Ectodermal cell (in vitro differentiated cells): ENCODE results near the gene RAB8B.

Experiments
- H3K27ac ChIP-seq: 2 replicates; pipeline ENCODE4 v1.7.0; 2013; ENCODE audit warnings: mild to moderate bottlenecking, low read depth, low read length; ENCODE audit not compliant: insufficient read depth, poor library complexity, severe bottlenecking
- H3K27me3 ChIP-seq: 2 replicates; pipeline ENCODE4 v1.7.0; 2013; ENCODE audit warnings: mild to moderate bottlenecking, low read length; ENCODE audit not compliant: insufficient read depth, control insufficient read depth, poor library complexity, severe bottlenecking
- H3K36me3 ChIP-seq: one replicate; pipeline ENCODE4 v1.7.0; 2013; ENCODE audit warnings: low read length; ENCODE audit not compliant: control insufficient read depth, insufficient read depth
- H3K4me1 ChIP-seq: one replicate; pipeline ENCODE4 v1.7.0; 2013; ENCODE audit warnings: low read length; ENCODE audit not compliant: control insufficient read depth, insufficient read depth
- H3K4me3 ChIP-seq: 2 replicates; pipeline ENCODE4 v1.7.0; 2013; ENCODE audit warnings: low read depth, low read length, control low read depth; ENCODE audit not compliant: insufficient read depth
- H3K9me3 ChIP-seq: 2 replicates; pipeline ENCODE4 v1.7.0; 2013; ENCODE audit warnings: mild to moderate bottlenecking, low read length, moderate library complexity; ENCODE audit not compliant: control insufficient read depth
- WGBS, 2 experiments: methylation state at CpG; one replicate each; pipeline ENCODE4 v1.1.7; 2013; ENCODE audit warnings: missing lambda C conversion rate in 2 of 2; 5-methylcytosine and 5-hydroxymethylcytosine counted together

RAB8B gene

DNA sequence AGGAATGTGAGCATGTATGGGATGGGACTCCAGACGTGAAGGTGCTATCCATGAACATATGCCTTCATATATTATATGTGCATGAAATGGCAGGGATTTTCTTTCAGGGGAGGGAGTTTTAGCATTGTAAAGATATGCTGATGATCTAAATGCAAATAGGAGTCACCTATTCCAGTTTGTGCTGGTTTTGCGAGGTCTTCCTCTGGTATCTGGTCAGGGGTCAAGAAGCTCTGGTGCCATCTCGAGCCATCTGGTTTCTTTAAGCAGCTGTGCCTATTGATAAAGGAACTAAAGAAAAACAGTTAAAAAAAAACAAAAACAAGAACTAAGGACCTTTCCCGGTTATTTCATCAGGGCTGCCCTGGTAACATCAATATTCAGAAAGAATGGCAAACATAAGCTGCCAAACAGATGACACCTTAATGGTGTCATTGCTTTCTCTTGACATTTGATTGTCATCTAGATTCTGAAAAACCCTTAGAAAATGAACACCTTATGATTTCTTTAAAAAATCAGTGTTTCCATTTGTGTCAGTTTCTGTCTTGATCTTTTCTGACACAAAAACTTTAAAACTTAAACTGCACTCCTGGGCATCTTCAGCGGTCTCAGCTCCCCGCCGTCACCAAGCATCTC lies 110.7 kb downstream of the RAB8B start:
- H3K27me3 ChIP-seq, result no peaks in the 10 kb centered on the region
- 94 to 96% methylated on average over 7 of the region's 7 CpGs for WGBS, 2 experiments
- H3K27ac ChIP-seq, result no peak overlapping the region
- no peaks in the 10 kb centered on the region for H3K9me3 ChIP-seq
- no peaks in the 10 kb centered on the region for H3K4me1 ChIP-seq
- H3K36me3 ChIP-seq, result no peaks in the 10 kb centered on the region
- no peak overlapping the region for H3K4me3 ChIP-seq

DNA sequence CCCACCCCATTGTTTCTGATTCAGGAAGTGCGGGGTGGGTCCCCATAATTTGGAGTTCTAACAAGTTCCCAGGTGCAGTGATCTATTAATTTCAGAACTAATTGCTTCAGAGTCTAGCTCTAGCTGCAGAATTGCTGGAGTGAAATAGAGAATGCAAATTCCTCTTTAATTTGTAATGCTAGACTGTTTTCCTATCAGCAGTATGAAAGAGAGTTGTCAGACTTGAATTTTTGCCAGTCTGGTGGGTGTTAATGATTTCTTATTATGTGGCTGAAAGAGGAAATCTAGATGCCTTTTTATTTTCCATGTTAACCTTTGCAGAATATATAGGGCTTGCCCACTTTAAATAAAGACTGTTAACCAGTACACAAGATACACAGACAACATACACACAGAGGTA lies 111.7 kb downstream of the RAB8B start:
- Histone ChIP-seq H3K9me3 (no peaks in the 10 kb centered on the region), H3K36me3 (no peaks in the 10 kb centered on the region), H3K27me3 (no peaks in the 10 kb centered on the region), H3K4me1 (no peaks in the 10 kb centered on the region), H3K27ac (no peak overlapping the region), H3K4me3 (no peak overlapping the region)
- 94 to 100% methylated on average over 1 of the region's 1 CpG for WGBS, 2 experiments

DNA sequence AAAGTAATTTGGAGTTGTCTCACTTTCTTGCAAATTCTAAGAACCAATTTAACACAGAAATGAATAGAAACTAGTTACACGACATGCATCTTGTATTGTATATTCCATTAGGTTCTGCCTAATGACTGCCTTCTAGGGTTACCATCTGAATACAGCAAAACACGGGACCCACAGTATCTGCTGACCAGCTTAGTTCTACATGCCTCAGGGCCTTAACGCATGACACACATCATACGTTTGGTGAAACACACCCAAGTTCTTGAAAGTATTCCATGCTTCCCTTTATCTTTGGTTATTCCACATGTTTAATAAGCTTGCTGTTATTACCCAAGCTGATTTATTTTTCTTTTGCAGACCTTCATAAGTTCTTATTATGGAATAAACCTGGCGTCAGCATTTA lies 115.9 kb downstream of the RAB8B start:
- 94 to 95% methylated on average over 5 of the region's 5 CpGs for whole genome bisulfite sequencing, 2 experiments
- Histone ChIP-seq H3K9me3 (no peaks in the 10 kb centered on the region), H3K4me3 (no peak overlapping the region), H3K36me3 (no peaks in the 10 kb centered on the region), H3K4me1 (no peaks in the 10 kb centered on the region), H3K27ac (no peak overlapping the region), H3K27me3 (no peaks in the 10 kb centered on the region)

DNA sequence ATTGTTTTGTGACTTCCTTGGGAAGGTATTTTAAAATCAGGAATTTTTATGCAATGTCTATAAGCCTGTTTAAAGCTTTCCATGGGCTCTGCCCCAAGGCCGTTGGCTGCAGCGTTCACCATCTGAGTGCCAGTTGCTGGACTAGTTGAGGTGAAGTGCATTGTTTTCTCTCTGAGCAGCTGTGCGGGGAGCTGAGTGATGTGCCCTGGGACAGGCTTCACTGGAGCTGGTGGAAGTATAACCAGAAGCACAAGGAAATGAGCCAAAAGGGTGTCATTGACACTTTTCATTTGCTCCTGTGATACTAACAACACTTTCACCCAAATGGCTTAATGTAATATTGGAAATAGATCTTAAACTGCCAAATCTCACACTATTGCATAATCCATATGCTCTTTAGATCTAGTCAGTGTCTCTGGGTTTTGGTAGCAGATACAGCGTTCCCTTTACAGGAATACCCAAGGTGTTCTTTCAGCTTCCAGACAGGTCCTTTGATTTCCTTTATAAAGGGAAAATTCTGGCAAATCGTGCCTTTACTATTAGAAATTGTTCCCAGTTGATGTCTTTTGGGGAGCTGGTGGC lies 117.2 kb downstream of the RAB8B start:
- Histone ChIP-seq H3K36me3 (no peaks in the 10 kb centered on the region), H3K4me1 (no peaks in the 10 kb centered on the region), H3K27me3 (no peaks in the 10 kb centered on the region), H3K27ac (no peak overlapping the region), H3K9me3 (no peaks in the 10 kb centered on the region), H3K4me3 (no peak overlapping the region)
- 93 to 94% methylated on average over 5 of the region's 5 CpGs for WGBS, 2 experiments

DNA sequence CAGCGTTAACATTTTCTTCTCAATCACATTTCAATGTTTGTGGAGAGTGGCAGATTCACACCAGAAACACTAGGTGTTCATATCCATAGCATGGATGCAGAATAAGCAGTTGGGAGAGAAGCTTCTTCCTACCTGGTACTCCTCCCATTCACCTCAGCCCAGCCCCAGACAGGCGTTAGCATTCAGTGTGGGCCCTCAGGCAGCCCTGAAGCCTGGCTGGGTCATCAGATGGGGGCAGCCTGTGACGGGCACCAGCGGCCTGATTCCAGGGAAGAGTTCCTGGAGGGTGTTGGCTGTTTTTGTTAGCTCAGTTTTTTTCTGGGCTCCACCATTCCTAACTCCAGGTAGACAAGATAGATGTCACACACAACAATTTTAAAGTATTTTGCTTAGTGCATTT lies 119.1 kb downstream of the RAB8B start:
- WGBS, 2 experiments, result 74 to 75% methylated on average over 4 of the region's 4 CpGs
- Histone ChIP-seq H3K36me3 (no peaks in the 10 kb centered on the region), H3K4me3 (no peak overlapping the region), H3K27me3 (no peaks in the 10 kb centered on the region), H3K4me1 (no peaks in the 10 kb centered on the region), H3K9me3 (no peaks in the 10 kb centered on the region), H3K27ac (no peak overlapping the region)

DNA sequence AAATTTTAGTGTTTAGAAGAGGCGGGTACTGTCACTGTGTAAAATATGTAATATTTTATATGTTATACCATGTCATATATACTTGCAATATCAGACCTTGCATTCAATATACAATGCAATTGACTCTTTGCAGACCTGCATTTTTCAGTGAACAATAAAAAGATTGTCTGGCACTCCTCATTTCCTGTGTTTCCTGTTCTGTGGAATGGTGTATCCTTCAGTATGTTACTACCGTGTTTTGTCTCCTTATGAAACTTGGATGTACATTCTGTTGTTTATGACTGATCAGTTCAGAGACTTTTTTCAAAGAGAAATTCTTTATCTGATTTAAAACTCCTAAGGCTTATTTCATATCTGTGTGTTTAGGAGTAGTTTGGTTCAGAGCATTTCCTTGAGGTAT lies 119.5 kb downstream of the RAB8B start:
- no peaks in the 10 kb centered on the region for H3K9me3 ChIP-seq
- no peak overlapping the region for H3K4me3 ChIP-seq
- WGBS, 2 experiments, result 94 to 100% methylated on average over 1 of the region's 2 CpGs
- no peaks in the 10 kb centered on the region for H3K36me3 ChIP-seq
- no peak overlapping the region for H3K27ac ChIP-seq
- H3K4me1 ChIP-seq, result no peaks in the 10 kb centered on the region
- H3K27me3 ChIP-seq, result no peaks in the 10 kb centered on the region

DNA sequence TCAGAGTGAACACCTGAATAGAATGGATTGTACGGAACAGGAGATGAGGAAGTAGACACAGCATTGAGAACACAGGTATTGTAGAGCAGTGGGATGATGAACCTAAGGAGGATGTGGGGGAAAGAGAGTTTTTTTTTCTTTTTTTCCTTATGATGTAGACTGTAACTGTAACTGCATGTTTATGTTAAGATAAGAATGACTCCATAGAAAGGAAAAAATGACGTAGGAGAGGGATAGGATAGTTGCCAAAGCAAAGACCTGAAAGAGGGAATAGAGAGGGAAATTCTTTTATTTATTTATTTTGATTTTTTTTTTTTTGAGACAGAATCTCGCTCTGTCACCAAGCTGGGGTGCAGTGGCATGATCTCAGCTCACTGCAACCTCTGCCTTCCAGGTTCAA lies 121.2 kb downstream of the RAB8B start:
- 96 to 97% methylated on average over 3 of the region's 3 CpGs for WGBS, 2 experiments
- H3K4me1 ChIP-seq, result no peaks in the 10 kb centered on the region
- H3K27ac ChIP-seq, result no peak overlapping the region
- H3K36me3 ChIP-seq, result no peaks in the 10 kb centered on the region
- no peaks in the 10 kb centered on the region for H3K27me3 ChIP-seq
- H3K4me3 ChIP-seq, result no peak overlapping the region
- H3K9me3 ChIP-seq, result no peaks in the 10 kb centered on the region

DNA sequence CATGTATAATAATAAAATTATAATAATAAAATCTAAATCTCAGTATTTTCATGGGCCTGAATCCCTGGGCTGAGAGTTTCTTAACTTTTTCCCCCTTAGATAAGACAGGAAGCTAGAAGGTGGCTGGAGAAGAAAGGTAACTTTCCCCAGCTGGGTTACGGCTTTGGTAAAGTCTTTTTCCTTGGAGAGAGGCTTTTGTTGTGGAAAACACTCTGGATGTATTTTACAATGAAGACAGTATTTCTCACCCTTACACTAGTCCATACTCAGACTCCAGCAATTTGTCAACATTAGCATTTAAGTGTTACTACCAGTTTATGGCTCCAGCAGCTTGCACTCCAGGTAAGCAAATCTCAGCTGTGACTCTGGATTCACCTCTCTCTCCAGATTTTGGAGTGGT lies 122.9 kb downstream of the RAB8B start:
- Histone ChIP-seq H3K27me3 (no peaks in the 10 kb centered on the region), H3K36me3 (no peaks in the 10 kb centered on the region), H3K4me3 (no peak overlapping the region), H3K27ac (no peak overlapping the region), H3K4me1 (no peaks in the 10 kb centered on the region), H3K9me3 (no peaks in the 10 kb centered on the region)
- WGBS, 2 experiments, result 100% methylated on average over 1 of the region's 1 CpG; no CpG with 5 or more reads in 1 of the 2 experiments

DNA sequence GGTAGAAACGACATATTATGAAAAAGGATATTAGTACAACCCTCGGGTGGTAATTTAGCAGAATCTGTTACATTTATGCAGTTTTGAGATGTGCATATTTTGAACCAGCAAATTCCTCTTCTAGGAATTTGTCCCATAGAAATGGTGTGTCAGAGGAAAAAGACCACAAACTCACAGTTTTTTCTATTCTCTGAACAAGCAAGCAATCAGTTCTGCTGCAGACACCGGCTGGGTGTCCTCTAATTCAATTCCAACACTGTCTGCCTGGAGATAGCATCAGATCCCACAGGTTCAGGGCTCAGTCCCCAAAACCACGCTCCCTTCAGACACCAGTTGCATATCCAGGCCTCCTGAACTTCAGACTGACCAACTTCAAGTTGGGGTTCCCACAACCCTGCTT lies 124.4 kb downstream of the RAB8B start:
- H3K36me3 ChIP-seq, result no peaks in the 10 kb centered on the region
- H3K27me3 ChIP-seq, result no peaks in the 10 kb centered on the region
- H3K27ac ChIP-seq, result no peak overlapping the region
- H3K4me1 ChIP-seq, result no peaks in the 10 kb centered on the region
- H3K4me3 ChIP-seq, result no peak overlapping the region
- 90 to 98% methylated on average over 4 of the region's 4 CpGs for WGBS, 2 experiments
- H3K9me3 ChIP-seq, result no peaks in the 10 kb centered on the region

DNA sequence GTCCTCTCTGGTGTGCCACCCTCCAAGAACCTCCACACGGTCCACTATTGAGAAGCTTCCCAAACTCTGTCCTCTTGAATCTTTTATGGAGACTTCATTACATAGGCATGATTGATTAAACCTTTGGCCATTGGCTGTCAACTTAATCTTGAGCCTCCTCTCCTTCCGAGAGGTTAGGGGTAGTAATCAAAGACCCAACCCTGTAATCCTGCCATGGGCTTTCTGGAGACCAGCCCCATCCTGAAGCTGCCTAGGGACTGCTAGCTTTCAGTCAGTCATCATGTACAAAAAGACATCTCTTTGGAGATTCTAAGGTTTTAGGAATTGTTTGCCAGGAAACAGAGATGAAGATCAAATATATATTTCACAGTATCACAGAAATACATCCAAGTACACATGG lies 125.0 kb downstream of the RAB8B start:
- Histone ChIP-seq H3K4me1 (no peaks in the 10 kb centered on the region), H3K4me3 (no peak overlapping the region), H3K36me3 (no peaks in the 10 kb centered on the region), H3K27ac (no peak overlapping the region), H3K27me3 (no peaks in the 10 kb centered on the region), H3K9me3 (no peaks in the 10 kb centered on the region)
- WGBS, 2 experiments, result 61 to 80% methylated on average over 2 of the region's 2 CpGs
